IMR-90 (cell line): Measurements from ENCODE around the gene PTPRU. TPM values are rescaled to one million over a fixed set of nuclear protein-coding genes. Genes with fewer than 3 reads are reported as not detected.

ENCODE experiments used
- ATAC-seq: fragments of 200-7000 bp; cut with Tn5 transposase; 2 replicates; pipeline ENCODE4 v1.9.1; 2020; ENCODE audit warnings: low read depth, mild to moderate bottlenecking, moderate library complexity
- BruUV-seq: library from RNA; stranded (reverse); fragments of 400-500 nt; replicated peaks from 2 replicates; lab custom pipeline; 2021; lab: Mats Ljungman, UMichigan
- CTCF ChIA-PET: fragments of 300-600 bp; formaldehyde crosslinking; extraction: SDS; loops from one replicate; lab custom pipeline; 2021; ENCODE audit warnings: antibody characterized with exemption; lab: Yijun Ruan, JAX
- POLR2A ChIA-PET: fragments of 300-600 bp; sonication (Branson Sonifier 250); formaldehyde crosslinking; loops from one replicate; lab custom pipeline; 2022; ENCODE audit warnings: antibody characterized with exemption; ENCODE audit not compliant: unreplicated experiment; lab: Charles Lee
- DNase-seq: peaks from one replicate; pipeline ENCODE4 v3.0.0; 2013
- H2AFZ ChIP-seq: replicated peaks from 2 replicates; pipeline ENCODE3; 2013; ENCODE audit warnings: low read length, mild to moderate bottlenecking; ENCODE audit not compliant: poor library complexity
- H2AK5ac ChIP-seq: 2 replicates; pipeline ENCODE4 v1.6.1; 2013; ENCODE audit warnings: low read depth, low read length, inconsistent platforms
- H2AK9ac ChIP-seq: replicated peaks from 2 replicates; pipeline ENCODE3; 2013; ENCODE audit warnings: mild to moderate bottlenecking, low read depth, low read length, moderate library complexity; ENCODE audit not compliant: poor library complexity
- H2BK120ac ChIP-seq: 2 replicates; pipeline ENCODE4 v1.6.1; 2013; ENCODE audit warnings: low read depth, low read length, inconsistent platforms
- H2BK15ac ChIP-seq: 3 replicates; pipeline ENCODE4 v1.6.1; 2013; ENCODE audit warnings: low read depth, low read length, inconsistent platforms
- H2BK20ac ChIP-seq: 2 replicates; pipeline ENCODE4 v1.6.1; 2013; ENCODE audit warnings: low read depth, mild to moderate bottlenecking, inconsistent platforms, low read length, moderate library complexity
- H2BK5ac ChIP-seq: 2 replicates; pipeline ENCODE4 v1.6.1; 2013; ENCODE audit warnings: mild to moderate bottlenecking, low read depth, low read length, inconsistent platforms; ENCODE audit not compliant: poor library complexity, severe bottlenecking
- H3K14ac ChIP-seq: replicated peaks from 2 replicates; pipeline ENCODE4 v1.6.1; 2013; ENCODE audit warnings: low read depth, low read length, inconsistent platforms
- H3K18ac ChIP-seq: 2 replicates; pipeline ENCODE4 v1.6.1; 2013; ENCODE audit warnings: low read depth, low read length, control low read depth
- H3K23ac ChIP-seq: 2 replicates; pipeline ENCODE4 v1.6.1; 2013; ENCODE audit warnings: low read depth, low read length, inconsistent platforms
- H3K27ac ChIP-seq: 2 replicates; pipeline ENCODE4 v1.5.1; 2013; ENCODE audit warnings: mild to moderate bottlenecking, control low read depth, low read length; ENCODE audit not compliant: insufficient read depth
- H3K27me3 ChIP-seq: 2 replicates; pipeline ENCODE4 v1.6.1; 2013; ENCODE audit warnings: low read length; ENCODE audit not compliant: control insufficient read depth, insufficient read depth
- H3K36me3 ChIP-seq: 2 replicates; pipeline ENCODE4 v1.6.1; 2013; ENCODE audit warnings: low read length, mixed read lengths; ENCODE audit not compliant: control insufficient read depth, insufficient read depth
- H3K4ac ChIP-seq: 2 replicates; pipeline ENCODE4 v1.6.1; 2013; ENCODE audit warnings: low read depth, low read length, inconsistent platforms
- H3K4me1 ChIP-seq: 2 replicates; pipeline ENCODE4 v1.6.1; 2013; ENCODE audit warnings: low read length, mixed read lengths; ENCODE audit not compliant: control insufficient read depth, insufficient read depth
- H3K4me2 ChIP-seq: 2 replicates; pipeline ENCODE4 v1.6.1; 2013; ENCODE audit warnings: low read depth, mild to moderate bottlenecking, control low read depth, low read length, moderate library complexity
- H3K4me3 ChIP-seq: 2 replicates; pipeline ENCODE4 v1.5.1; 2013; ENCODE audit warnings: low read depth, mild to moderate bottlenecking, control low read depth, low read length, moderate library complexity; ENCODE audit not compliant: insufficient read depth
- H3K56ac ChIP-seq: 2 replicates; pipeline ENCODE4 v1.6.1; 2013; ENCODE audit warnings: low read length, inconsistent platforms; ENCODE audit not compliant: insufficient read depth; ENCODE audit errors: extremely low read depth
- H3K79me1 ChIP-seq, 2 experiments: 2 replicates each; pipeline ENCODE4 v1.6.1; 2013; ENCODE audit warnings: low read length in 2 of 2, inconsistent platforms in 1 of 2, low read depth in 1 of 2
- H3K9ac ChIP-seq: 2 replicates; pipeline ENCODE4 v1.6.1; 2013; ENCODE audit warnings: low read depth, low read length, control low read depth
- H3K9me1 ChIP-seq: 2 replicates; pipeline ENCODE4 v1.6.1; 2013; ENCODE audit warnings: low read length, inconsistent platforms; ENCODE audit not compliant: insufficient read depth
- H3K9me3 ChIP-seq: 2 replicates; pipeline ENCODE4 v1.6.1; 2013; ENCODE audit warnings: low read length; ENCODE audit not compliant: control insufficient read depth, insufficient read depth
- H4K20me1 ChIP-seq: 2 replicates; pipeline ENCODE4 v1.6.1; 2013; ENCODE audit warnings: low read length, inconsistent platforms; ENCODE audit not compliant: insufficient read depth
- H4K5ac ChIP-seq: 2 replicates; pipeline ENCODE4 v1.6.1; 2013; ENCODE audit warnings: mild to moderate bottlenecking, low read depth, low read length, control low read depth
- H4K8ac ChIP-seq, 2 experiments: 2 replicates each; pipeline ENCODE4 v1.6.1; 2013; ENCODE audit warnings: low read depth in 2 of 2, low read length in 2 of 2, control low read depth in 1 of 2, inconsistent platforms in 1 of 2
- H4K91ac ChIP-seq: 2 replicates; pipeline ENCODE4 v1.6.1; 2013; ENCODE audit warnings: low read depth, low read length, inconsistent platforms; ENCODE audit not compliant: insufficient read depth
- BHLHE40 ChIP-seq: fragments of 150-350 bp; IDR thresholded peaks from 2 replicates; pipeline ENCODE4 v1.6.1; 2016; ENCODE audit warnings: mild to moderate bottlenecking, low read depth, low read length
- CEBPB ChIP-seq: IDR thresholded peaks from 2 replicates; pipeline ENCODE4 v1.6.1; 2012; ENCODE audit warnings: low read depth, low read length, improper control_type of control experiment
- CTCF ChIP-seq: conservative IDR thresholded peaks from 2 replicates; pipeline ENCODE4 v1.5.1; 2012; ENCODE audit warnings: mild to moderate bottlenecking, low read depth, low read length, improper control_type of control experiment
- ELK1 ChIP-seq: fragments of 150-350 bp; IDR thresholded peaks from 2 replicates; pipeline ENCODE4 v1.6.1; 2016; ENCODE audit warnings: low read depth, mild to moderate bottlenecking, low read length, moderate library complexity, borderline replicate concordance
- FOS ChIP-seq: fragments of 150-350 bp; IDR thresholded peaks from 2 replicates; pipeline ENCODE4 v1.6.1; 2016; ENCODE audit warnings: low read depth, low read length
- MAZ ChIP-seq: IDR thresholded peaks from 2 replicates; pipeline ENCODE4 v1.6.1; 2012; ENCODE audit warnings: low read depth, mild to moderate bottlenecking, low read length, improper control_type of control experiment, moderate library complexity, borderline replicate concordance
- MXI1 ChIP-seq: IDR thresholded peaks from 2 replicates; pipeline ENCODE4 v1.6.1; 2012; ENCODE audit warnings: low read depth, mild to moderate bottlenecking, low read length, moderate library complexity, borderline replicate concordance
- NFE2L2 ChIP-seq: fragments of 150-350 bp; IDR thresholded peaks from 2 replicates; pipeline ENCODE4 v1.6.1; 2016; ENCODE audit warnings: low read depth, mild to moderate bottlenecking, low read length
- POLR2A ChIP-seq: IDR thresholded peaks from 2 replicates; pipeline ENCODE4 v1.6.1; 2012; ENCODE audit warnings: mild to moderate bottlenecking, low read depth, low read length
- RAD21 ChIP-seq: IDR thresholded peaks from 2 replicates; pipeline ENCODE4 v1.6.1; 2012; ENCODE audit warnings: low read length, improper control_type of control experiment
- RCOR1 ChIP-seq: IDR thresholded peaks from 2 replicates; pipeline ENCODE4 v1.6.1; 2012; ENCODE audit warnings: mild to moderate bottlenecking, low read length, improper control_type of control experiment; ENCODE audit not compliant: insufficient replicate concordance
- RFX5 ChIP-seq: IDR thresholded peaks from 2 replicates; pipeline ENCODE4 v1.8.0; 2012; ENCODE audit warnings: low read depth, mild to moderate bottlenecking, low read length, moderate library complexity
- SMC3 ChIP-seq: fragments of 150-350 bp; IDR thresholded peaks from 2 replicates; pipeline ENCODE4 v1.6.1; 2016; ENCODE audit warnings: low read depth, mild to moderate bottlenecking, antibody characterized with exemption, low read length, moderate library complexity
- USF2 ChIP-seq: fragments of 150-350 bp; IDR thresholded peaks from 2 replicates; pipeline ENCODE4 v1.6.1; 2017; ENCODE audit warnings: mild to moderate bottlenecking, antibody characterized with exemption, low read length, low read depth
- WGBS, 2 experiments: methylation state at CpG; one replicate each; pipeline versions ENCODE4 v1.1.5 to v1.1.7; 2013; ENCODE audit warnings: missing lambda C conversion rate in 2 of 2; ENCODE audit not compliant: insufficient read length in 1 of 2; ENCODE audit errors: extremely low coverage in 2 of 2; 5-methylcytosine and 5-hydroxymethylcytosine counted together
- dilution Hi-C: fragments of 300-500 bp; cut with HindIII; formaldehyde crosslinking; loops from one replicate; pipeline ENCODE4 v1.14.3; 2018; ENCODE audit warnings: low sequenced_read_pairs; ENCODE audit not compliant: unreplicated experiment
- in situ Hi-C: fragments of 300-500 bp; cut with MboI; formaldehyde crosslinking; loops from 3 replicates; pipeline ENCODE4 v1.14.3; 2019; ENCODE audit warnings: low sequenced_read_pairs, inconsistent platforms, mixed read lengths
- intact Hi-C: fragments of 100-400 bp; cut with micrococcal nuclease; formaldehyde crosslinking; loops from 2 replicates; pipeline ENCODE4 v1.10.0; 2022
- polyA plus RNA-seq, 3 experiments: library from polyadenylated mRNA; depleted of rRNA; stranded (reverse); fragments of >200 nt; gene quantifications; 2 replicates each; pipeline ENCODE4 v1.2.3, GENCODE V29; 2012; ENCODE audit warnings: low replicate concordance in 1 of 3
- total RNA-seq: library from RNA; depleted of rRNA; stranded (reverse); fragments of >200 nt; gene quantifications from 2 replicates; pipeline ENCODE4 v1.2.3, GENCODE V29; 2012

The PTPRU gene
- total and polyA plus RNA-seq, 2 of the 4 experiments (the other 2 are of a cell fraction): 7.0 to 10.7 TPM

GRCh38 chr1:29200906-29201594 lies 35.3 kb upstream of the PTPRU start:
- Histone ChIP-seq H4K91ac (peak overlapping the region; percentile 62), H2BK120ac (peak overlapping the region; percentile 83), H2AK9ac (no peak overlapping the region), H3K18ac (0 out of 2 replicates have a peak overlapping the region, but pooled peaks have one; percentile 27), H4K5ac (peak overlapping the region; percentile 30), H2AFZ (peak overlapping the region; percentile 27), H3K4ac (peak overlapping the region; percentile 90), H4K8ac (peak overlapping the region in 1 of 2 experiments; percentile 88; a peak in 2 of 4 replicates), H3K27me3 (no peaks in the 10 kb centered on the region), H3K14ac (peak overlapping the region; percentile 60), H3K56ac (0 out of 2 replicates have a peak overlapping the region, but pooled peaks have one; percentile 26), H2BK5ac (peak overlapping the region; percentile 76), H2BK20ac (peak overlapping the region; percentile 86), H3K9ac (no peak overlapping the region), H3K9me1 (peaks cover 28% of the 10 kb centered on the region), H3K4me3 (no peak overlapping the region), H3K4me1 (peaks cover 25% of the 10 kb centered on the region), H4K20me1 (peaks cover 6% of the 10 kb centered on the region), H2AK5ac (peak overlapping the region; percentile 90; the same call in 1 of the 2 replicates), H3K79me1 (peaks cover 0 to 21% of the 10 kb centered on the region in 2 experiments; a peak in 2 of 4 replicates), H3K4me2 (no peak overlapping the region), H3K23ac (peak overlapping the region; percentile 45), H3K9me3 (no peaks in the 10 kb centered on the region), H2BK15ac (peak overlapping the region; percentile 81; the same call in 2 of the 3 replicates), H3K27ac (peak overlapping the region; percentile 12; the same call in 1 of the 2 replicates), H3K36me3 (peaks cover 11% of the 10 kb centered on the region)
- ATAC-seq (no peak), DNase-seq (peak; percentile 50)
- BruUV-seq: no TSS peak
- in situ Hi-C loops: loop anchor here (10.0 kb wide), 1 partner anchor 416 kb away; no protein-coding TSS in a partner anchor
- ChIA-PET POLR2A (no interaction called here), CTCF (interaction anchor here (1.4 to 3.3 kb wide), 3 partner anchors 19 to 319 kb away, joined by 5 to 28 read pairs (median 8); partner anchors contain the start of gene SRSF4)
- dilution Hi-C loops: no loop called here
- intact Hi-C loops: loop anchor here (5.0 kb wide), 1 partner anchor 229 kb away; no protein-coding TSS in a partner anchor
- WGBS, 2 experiments: no CpG with 5 or more reads among the region's 5 CpGs
- TF ChIP-seq CTCF: no peak
- TF ChIP-seq CEBPB: no peak
- no peak for TF ChIP-seq NFE2L2
- no peak for TF ChIP-seq USF2
- no peak for TF ChIP-seq FOS
- TF ChIP-seq BHLHE40: no peak
- no peak for TF ChIP-seq MAZ
- TF ChIP-seq SMC3: no peak
- TF ChIP-seq RAD21: no peak
- TF ChIP-seq RFX5: no peak
- TF ChIP-seq POLR2A: no peak
- TF ChIP-seq MXI1: no peak
- no peak for TF ChIP-seq ELK1
- TF ChIP-seq RCOR1: no peak
